NCI-H1105 (cell line): ENCODE results near the gene PDLIM5.
"Not testable (repeated sequence)": the region's sequence is repeated elsewhere in the genome, so short reads cannot be mapped to it uniquely, and the experiment has no call there.

Experiments used
- DNase-seq: peaks from one replicate; lab custom pipeline; 2025; lab: John Stamatoyannopoulos, UW

The PDLIM5 gene

DNA sequence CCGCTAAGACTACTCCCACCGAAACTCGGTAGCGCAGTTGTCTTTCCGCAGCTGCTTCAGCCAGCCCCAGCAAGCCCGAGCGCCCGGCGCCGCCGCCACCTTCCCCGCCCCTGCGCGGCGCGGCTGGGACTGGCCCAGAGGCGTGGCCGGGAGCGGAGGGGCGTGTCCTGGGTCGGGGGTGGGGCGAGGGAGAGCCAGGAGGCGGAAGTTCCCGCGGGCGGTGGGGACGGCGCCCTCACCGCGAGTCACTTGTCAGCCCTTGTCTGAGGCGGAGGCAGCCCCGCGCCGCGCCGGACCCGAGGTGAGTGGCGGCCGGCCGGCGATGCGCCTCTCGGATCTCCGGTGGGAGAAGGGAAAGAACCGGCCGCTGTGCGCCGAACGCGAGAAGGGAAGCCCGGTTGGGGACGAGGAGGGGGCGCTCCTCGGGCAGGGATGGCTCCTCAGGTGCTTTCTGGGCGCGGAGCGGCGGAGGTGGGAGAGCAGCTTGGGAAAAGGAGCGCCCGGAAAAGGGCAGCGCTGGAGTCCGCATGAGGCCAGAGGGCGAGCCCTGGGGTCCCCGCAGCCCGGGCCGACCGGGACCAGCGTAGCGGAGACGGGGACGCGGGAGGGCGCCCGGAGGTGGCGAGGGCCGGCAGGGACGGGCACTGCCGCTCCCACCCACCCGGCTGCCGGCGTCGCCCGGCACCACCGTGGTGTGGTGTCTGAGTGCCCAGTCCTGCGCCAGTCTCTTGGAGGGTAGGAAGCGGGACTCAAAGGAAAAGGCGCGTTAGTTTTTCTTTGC lies at the start of gene PDLIM5:
Gene PDLIM5 (plus strand): TSS at position 248 of the 781 bp plus-strand sequence. CDS start 3,347 bp downstream, outside the sequence.
- DNase-seq = peak; percentile 66

DNA sequence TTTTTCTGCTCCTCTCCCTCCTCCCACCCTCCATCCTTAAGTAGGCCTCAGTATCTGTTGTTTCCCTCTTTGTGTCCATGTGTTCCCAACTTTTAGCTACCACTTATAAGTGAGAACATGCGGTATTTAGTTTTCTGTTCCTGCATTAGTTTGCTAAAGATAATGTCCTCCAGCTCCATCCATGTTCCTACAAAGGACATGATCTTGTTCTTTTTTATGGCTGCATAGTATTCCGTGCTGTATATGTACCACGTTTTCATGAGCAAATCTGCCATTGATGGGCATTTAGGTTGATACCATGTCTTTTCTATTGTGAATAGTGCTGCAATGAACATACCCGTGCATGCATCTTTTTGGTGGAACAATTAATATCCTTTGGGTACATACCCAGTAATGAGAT lies 49.3 kb upstream of the PDLIM5 start:
- DNase-seq = not testable (repeated sequence)

DNA sequence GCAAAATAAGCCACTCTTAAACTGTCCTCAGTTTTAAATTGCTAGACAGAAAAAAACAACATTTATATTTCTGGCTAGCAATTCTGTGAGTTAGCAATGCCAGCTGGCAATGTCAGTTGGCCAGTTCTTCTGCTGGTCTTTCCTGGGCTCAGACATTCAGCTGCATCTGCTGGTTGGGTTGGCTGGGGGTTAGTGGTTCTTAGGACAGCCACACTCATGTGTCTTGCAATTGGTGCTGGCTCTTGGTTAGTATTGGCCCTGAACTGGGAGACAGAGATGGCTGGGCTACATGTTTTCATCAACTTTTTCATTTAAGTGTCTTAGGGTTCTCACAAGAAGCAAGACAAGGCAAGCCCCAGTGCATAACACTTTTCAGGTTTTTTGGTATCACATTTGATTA lies 48.0 kb upstream of the PDLIM5 start:
- no peak for DNase-seq

DNA sequence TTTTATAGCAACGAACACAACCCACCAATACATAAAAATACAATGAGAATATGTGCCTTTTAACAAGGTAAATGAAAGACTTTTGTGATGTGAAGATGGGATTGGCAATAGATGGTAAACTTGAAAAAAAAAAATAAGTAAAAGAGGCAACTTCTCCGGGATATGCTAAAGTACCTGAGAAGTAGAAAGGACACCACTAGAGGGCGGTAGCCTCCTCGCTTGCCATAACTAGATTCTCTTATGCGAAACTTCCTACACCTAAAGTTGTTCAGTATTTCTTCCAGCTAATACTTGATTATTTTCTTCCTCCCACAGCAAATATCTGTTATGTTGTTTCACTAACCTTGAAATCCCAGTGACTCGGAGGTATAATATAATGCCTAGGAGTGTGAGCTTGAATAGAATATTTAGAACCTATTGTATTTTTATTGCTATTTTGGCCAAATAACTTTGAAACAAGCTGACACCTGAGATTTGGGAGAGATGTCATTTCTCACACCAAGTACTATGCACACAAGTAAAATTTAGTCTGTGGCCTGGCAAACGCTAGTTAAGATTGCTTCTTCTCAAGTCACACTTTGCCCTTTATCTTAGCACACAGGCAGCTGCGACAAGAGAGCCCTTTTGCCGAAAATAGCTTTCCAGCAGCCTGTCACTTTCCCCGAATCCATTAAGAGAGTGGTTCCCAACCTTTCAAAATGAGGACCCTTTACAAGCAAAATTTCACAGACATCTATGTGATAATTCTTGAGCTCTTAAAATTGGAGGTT lies 44.9 kb upstream of the PDLIM5 start:
- peak; percentile 0 for DNase-seq

GRCh38 chr4:94407846-94408245 lies 43.9 kb upstream of the PDLIM5 start:
- DNase-seq = no peak

GRCh38 chr4:94408549-94409374 lies 43.0 kb upstream of the PDLIM5 start:
- no peak for DNase-seq

DNA sequence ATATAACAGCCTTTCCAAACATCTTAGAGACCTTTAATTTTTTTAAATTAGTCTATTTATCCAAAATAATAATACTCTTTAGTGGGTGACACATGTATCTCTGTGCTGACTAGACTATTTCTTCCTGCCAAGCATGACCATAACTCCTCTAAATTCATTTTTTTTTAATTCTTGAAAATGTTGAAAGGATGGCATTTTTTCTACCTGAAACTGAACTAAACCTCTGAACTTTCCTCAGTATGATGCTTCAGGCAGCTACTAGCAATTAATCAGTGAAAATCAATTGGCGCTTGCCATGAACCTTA lies 42.4 kb upstream of the PDLIM5 start:
- DNase-seq = no peak

DNA sequence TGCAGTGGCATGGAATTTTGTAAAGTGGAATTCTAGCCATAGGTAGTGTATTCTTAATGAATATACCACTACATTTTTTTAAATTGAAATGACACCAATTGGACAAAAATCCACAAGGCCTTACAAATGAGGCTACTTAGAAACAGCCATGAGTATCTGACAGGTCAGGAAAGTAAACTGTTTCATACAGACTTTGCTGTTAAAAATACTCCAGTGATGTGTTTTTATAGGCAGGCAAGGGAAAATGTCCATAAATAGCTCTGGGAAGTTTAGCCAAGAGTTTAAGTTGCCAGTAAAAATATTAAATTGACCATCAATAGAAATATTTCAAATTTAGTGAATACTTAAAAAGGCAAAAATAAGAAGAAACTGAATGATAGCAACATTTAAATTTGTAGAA lies 41.8 kb upstream of the PDLIM5 start:
- DNase-seq = no peak

GRCh38 chr4:94410678-94411206 lies 41.0 kb upstream of the PDLIM5 start:
- DNase-seq = no peak

DNA sequence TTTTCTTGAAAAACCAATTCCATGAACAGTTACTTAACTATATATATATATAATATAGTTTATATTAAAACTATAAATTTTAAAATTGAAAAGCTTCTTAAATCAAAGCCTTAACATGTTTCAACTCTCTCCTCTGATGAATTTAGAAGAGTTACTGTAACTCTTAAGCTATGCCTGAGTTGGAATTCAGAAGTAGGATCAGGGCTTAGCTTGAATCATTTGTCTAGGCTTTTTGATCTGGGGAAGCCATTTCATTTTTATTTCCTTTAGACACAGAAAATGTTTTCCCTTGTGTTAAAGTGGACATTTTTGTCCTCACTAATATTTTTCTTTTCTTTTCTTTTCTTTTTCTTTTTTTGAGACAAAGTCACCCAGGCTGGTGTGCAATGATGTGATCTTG lies 40.4 kb upstream of the PDLIM5 start:
- no peak for DNase-seq

- no peak for DNase-seq
Measured at GRCh38 chr4:94412019-94412657, 39.6 kb upstream of the PDLIM5 start.

- DNase-seq = peak; percentile 15
Measured at GRCh38 chr4:94412658-94413038, 39.1 kb upstream of the PDLIM5 start.

- no peak for DNase-seq
Measured at GRCh38 chr4:94413085-94413840, 38.5 kb upstream of the PDLIM5 start.

- no peak for DNase-seq
Measured at GRCh38 chr4:94414907-94415306, 36.8 kb upstream of the PDLIM5 start.

DNA sequence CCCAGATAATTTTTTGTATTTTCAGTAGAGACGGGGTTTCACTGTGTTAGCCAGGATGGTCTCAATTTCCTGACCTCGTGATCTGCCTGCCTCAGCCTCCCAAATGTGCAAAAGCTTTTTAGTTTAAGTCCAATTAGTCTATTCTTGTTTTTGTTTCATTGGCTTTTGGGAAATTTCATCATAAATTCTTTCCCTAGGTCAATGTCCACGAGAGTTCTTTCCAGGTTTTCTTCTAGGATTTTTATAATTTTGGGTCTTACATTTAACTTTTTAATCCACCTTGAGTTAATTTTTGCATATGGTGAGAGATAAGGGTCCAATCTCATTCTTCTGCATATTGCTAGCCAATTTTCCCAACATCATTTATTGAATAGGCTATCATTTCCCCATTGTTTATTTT lies 36.3 kb upstream of the PDLIM5 start:
- no peak for DNase-seq

DNA sequence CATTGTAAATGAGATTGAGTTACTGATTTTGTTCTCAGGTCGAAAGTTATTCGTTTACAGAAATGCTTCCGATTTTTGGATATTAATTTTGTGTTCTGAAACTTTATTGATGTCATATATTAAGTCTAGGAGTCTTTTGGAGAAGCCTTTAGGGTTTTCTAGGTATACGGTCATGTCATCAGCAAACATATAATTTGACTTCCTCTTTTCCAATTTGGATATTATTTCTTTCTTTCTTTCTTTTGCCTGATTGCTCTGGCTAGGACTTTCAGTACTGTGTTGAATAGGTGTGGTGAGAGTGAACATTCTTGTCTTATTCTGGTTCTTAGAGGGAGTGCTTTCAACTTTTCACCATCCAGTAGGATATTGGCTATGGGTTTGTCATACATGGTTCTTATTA lies 35.4 kb upstream of the PDLIM5 start:
- DNase-seq = no peak

- DNase-seq = no peak
Measured at GRCh38 chr4:94416981-94417380, 34.8 kb upstream of the PDLIM5 start.

- no peak for DNase-seq
Measured at GRCh38 chr4:94419549-94419948, 32.2 kb upstream of the PDLIM5 start.

DNA sequence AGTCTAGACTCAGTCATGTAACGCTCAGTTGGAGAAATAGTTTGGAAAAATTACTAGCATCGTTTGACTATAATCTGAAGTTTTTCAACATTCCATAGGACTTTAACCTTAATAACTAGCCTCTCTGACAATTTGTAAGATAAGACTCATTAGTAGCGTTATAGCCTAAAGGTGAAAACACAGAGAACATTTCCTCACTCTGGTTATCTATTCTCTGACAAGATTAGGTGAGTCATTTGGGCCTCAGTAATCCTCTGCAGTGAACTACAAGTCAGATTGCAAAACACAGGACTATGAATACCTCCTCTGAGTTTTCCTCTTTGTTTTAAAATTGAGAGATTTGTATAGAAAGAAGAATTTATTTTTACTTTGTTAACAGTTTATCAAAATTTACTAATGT lies 31.8 kb upstream of the PDLIM5 start:
- no peak for DNase-seq

DNA sequence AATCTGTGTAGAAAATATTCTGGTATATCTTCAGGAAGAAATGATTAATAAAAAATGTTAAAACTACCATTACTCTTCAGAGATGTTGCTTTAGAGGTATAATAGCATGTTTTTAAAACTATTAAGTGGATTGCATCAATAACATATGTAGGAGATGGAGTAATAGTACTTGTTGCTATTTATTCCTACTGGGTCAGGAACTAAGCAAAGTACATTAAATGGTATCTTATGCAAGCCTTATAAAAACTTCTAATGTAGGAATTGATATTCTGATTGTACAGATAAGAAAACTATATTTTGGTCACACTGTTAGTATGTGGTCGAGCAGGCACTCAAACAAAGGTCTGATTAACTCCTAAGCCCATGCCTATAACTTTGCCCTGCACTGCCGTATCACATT lies 31.4 kb upstream of the PDLIM5 start:
- DNase-seq = no peak

- no peak for DNase-seq
Measured at GRCh38 chr4:94426783-94427182, 25.0 kb upstream of the PDLIM5 start.
